ENCODE data around the gene EEPD1. TPM values are rescaled to one million over a fixed set of nuclear protein-coding genes. Genes with fewer than 3 reads are reported as not detected.

Gene EEPD1
- total RNA-seq, 2 experiments from 2014 or later = 1.3 TPM

DNA sequence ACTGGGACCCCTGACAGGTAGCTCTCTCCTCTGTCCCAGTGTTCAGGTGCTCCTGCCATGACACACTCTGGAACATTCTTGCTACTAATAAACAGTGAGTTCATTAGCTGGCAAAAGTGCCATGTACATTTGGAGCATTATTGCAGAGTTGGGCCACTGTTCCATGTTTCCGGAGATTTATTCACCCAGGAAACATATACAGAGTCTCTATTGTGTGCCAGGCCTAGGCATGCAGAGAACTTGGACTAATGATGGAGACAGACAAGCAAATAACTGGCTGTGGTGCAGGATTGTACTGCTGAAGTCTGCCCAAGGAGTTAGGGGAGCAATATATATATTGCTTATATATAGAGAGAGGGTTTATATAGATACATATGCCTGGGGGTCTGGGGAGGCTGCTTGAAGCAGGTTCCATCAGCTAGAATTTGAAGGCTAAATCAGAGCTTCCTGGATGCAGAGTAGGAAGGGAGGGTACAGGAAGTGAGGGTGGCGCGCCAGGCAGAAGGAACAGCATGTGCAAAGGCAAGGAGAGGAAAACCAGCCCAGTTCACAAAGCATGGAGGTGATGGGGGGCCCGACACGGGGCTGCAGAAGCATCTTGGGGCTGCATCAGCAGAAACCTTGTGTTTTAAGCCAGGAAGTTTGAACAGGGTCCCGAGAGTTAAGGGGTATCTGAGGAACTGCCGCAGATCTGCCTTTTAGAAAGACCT, 22.7 kb upstream of the EEPD1 start:
- DNase-seq (no peak), ATAC-seq (no peak)
- POLR2A ChIA-PET = no interaction called here
- Mint-ChIP-seq H3K36me3 (ENCODE audit: low read depth) (no peaks in the 10 kb centered on the region), H3K4me3 (no peak overlapping the region), H3K9me3 (ENCODE audit: low read depth) (no peaks in the 10 kb centered on the region), H3K27me3 (no peaks in the 10 kb centered on the region), H3K27ac (no peak overlapping the region), H3K4me1 (peaks cover 2% of the 10 kb centered on the region)
- intact Hi-C loops (cut with DNase I, micrococcal nuclease) = no loop called here
- CTCF ChIA-PET = no interaction called here

DNA sequence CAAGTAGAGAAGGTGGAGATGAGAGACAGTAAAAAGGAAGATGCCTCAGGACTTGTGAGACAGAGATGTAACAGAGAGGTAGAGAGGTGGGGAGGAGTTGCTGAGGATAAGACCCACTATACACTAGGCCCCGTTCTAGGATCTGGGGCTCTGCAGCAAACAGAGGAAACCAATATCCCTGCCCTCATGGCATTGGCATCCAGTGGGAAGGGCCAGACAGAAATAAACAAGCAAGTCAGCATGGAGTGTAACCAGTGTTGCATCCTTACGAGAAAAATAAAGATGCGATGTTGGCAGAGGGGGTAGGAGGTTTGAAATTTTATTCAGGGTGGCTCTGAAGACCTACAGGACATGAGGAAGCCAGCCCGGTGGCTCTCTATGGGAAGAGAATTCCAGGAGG, 22.0 kb upstream of the EEPD1 start:
- intact Hi-C loops (cut with DNase I, micrococcal nuclease) = no loop called here
- POLR2A ChIA-PET = interaction anchor here (0.7 kb wide), 1 partner anchor 54 kb away, joined by 3 read pairs; no protein-coding TSS in a partner anchor
- H3K27ac Mint-ChIP-seq = no peak overlapping the region
- no peaks in the 10 kb centered on the region for H3K9me3 Mint-ChIP-seq (ENCODE audit: low read depth)
- ATAC-seq (no peak), DNase-seq (no peak)
- H3K4me3 Mint-ChIP-seq = no peak overlapping the region
- no peaks in the 10 kb centered on the region for H3K36me3 Mint-ChIP-seq (ENCODE audit: low read depth)
- peaks cover 2% of the 10 kb centered on the region for H3K4me1 Mint-ChIP-seq
- H3K27me3 Mint-ChIP-seq = no peaks in the 10 kb centered on the region
- CTCF ChIA-PET = no interaction called here

GRCh38 chr7:36131499-36131898, 21.6 kb upstream of the EEPD1 start:
- DNase-seq = no peak
- CTCF ChIA-PET = interaction anchor here (0.6 kb wide), 1 partner anchor 149 kb away, joined by 4 read pairs; no protein-coding TSS in a partner anchor
- Mint-ChIP-seq H3K27me3 (no peaks in the 10 kb centered on the region), H3K4me3 (no peak overlapping the region), H3K4me1 (peaks cover 2% of the 10 kb centered on the region), H3K36me3 (ENCODE audit: low read depth) (no peaks in the 10 kb centered on the region), H3K9me3 (ENCODE audit: low read depth) (no peaks in the 10 kb centered on the region), H3K27ac (no peak overlapping the region)
- POLR2A ChIA-PET = interaction anchor here (0.7 kb wide), 1 partner anchor 55 kb away, joined by 3 read pairs; no protein-coding TSS in a partner anchor
- intact Hi-C loops (cut with DNase I, micrococcal nuclease) = no loop called here
- ATAC-seq = no peak

- DNase-seq (no peak), ATAC-seq (no peak)
- Mint-ChIP-seq H3K27ac (no peak overlapping the region), H3K9me3 (ENCODE audit: low read depth) (no peaks in the 10 kb centered on the region), H3K27me3 (no peaks in the 10 kb centered on the region), H3K4me3 (no peak overlapping the region), H3K36me3 (ENCODE audit: low read depth) (no peaks in the 10 kb centered on the region), H3K4me1 (peaks cover 2% of the 10 kb centered on the region)
- ChIA-PET POLR2A (no interaction called here), CTCF (interaction anchor here (0.6 kb wide), 1 partner anchor 150 kb away, joined by 4 read pairs; no protein-coding TSS in a partner anchor)
- intact Hi-C loops (cut with DNase I, micrococcal nuclease) = no loop called here
Measured at GRCh38 chr7:36132012-36132411, 21.0 kb upstream of the EEPD1 start.

DNA sequence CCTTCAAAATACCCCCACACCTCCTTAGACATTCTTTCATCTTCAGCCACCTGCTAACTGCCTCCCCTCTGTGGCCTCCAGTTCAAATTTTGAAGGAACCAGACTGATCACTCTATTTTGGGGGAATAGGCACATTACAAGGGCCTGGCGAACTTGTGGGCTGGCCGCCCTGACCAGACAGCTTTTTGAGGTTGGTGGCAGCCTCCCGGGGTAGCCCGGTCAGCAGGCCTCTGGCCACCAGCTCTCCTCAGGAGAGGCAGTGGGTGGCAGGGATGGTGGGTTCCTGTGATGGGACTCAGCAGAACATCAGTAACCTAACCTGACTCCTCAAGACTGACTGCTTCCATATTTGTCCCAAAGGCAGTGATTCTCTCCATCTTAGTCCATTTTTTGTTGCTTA, 17.4 kb upstream of the EEPD1 start:
- ATAC-seq = no peak
- Mint-ChIP-seq H3K27ac (no peak overlapping the region), H3K9me3 (ENCODE audit: low read depth) (peaks cover 2% of the 10 kb centered on the region), H3K4me1 (no peaks in the 10 kb centered on the region), H3K27me3 (no peaks in the 10 kb centered on the region), H3K36me3 (ENCODE audit: low read depth) (no peaks in the 10 kb centered on the region), H3K4me3 (no peak overlapping the region)
- ChIA-PET POLR2A (no interaction called here), CTCF (no interaction called here)
- intact Hi-C loops (cut with DNase I, micrococcal nuclease) = no loop called here
- no peak for DNase-seq

DNA sequence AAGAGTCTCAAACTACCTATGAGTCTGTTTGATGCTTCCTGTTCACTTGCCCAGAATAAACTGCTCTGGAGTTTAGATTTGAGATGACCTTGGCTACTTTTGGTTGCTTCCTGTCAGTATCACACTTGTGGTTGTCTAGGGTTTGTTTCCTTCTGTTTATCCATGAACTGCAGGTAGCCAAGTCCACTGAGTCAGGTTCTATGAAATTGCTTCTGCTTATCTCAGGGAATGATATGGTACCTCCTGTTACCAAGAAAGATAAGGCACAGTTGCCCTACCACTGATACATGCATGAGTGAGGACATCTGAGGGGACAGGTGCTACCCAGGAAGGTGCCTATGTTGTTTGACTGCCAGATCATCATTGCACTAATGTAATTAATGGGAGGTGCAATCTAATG, 15.8 kb upstream of the EEPD1 start:
- Mint-ChIP-seq H3K27me3 (no peaks in the 10 kb centered on the region), H3K27ac (no peak overlapping the region), H3K9me3 (ENCODE audit: low read depth) (peaks cover 2% of the 10 kb centered on the region), H3K36me3 (ENCODE audit: low read depth) (no peaks in the 10 kb centered on the region), H3K4me1 (no peaks in the 10 kb centered on the region), H3K4me3 (no peak overlapping the region)
- POLR2A ChIA-PET = no interaction called here
- intact Hi-C loops (cut with DNase I, micrococcal nuclease) = no loop called here
- ATAC-seq = no peak
- CTCF ChIA-PET = no interaction called here
- DNase-seq = no peak

GRCh38 chr7:36137754-36138153, 15.3 kb upstream of the EEPD1 start:
- CTCF ChIA-PET = no interaction called here

DNA sequence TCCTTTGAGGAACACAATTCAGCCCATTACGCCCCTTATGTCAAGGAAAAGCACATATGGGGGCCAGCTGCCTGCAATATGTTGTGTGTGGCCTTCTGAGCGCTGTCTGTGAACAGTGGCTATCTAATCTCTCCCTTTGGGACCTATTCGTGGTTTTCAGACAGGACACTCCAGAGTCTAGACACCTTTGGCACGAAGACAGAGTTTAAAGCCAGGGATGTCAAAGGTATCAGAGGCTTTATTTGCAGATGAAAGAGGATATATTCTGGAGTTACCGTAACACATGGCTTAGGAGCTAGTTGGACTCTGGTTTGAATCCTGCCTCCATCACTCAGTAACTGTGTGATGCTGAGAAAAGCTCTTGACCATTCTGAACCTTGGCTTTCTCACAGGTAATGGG, 14.8 kb upstream of the EEPD1 start:
- intact Hi-C loops (cut with DNase I, micrococcal nuclease) = no loop called here
- DNase-seq (no peak), ATAC-seq (no peak)
- Mint-ChIP-seq H3K4me3 (no peak overlapping the region), H3K27me3 (no peaks in the 10 kb centered on the region), H3K36me3 (ENCODE audit: low read depth) (no peaks in the 10 kb centered on the region), H3K9me3 (ENCODE audit: low read depth) (peaks cover 2% of the 10 kb centered on the region), H3K27ac (no peak overlapping the region), H3K4me1 (no peaks in the 10 kb centered on the region)
- CTCF ChIA-PET = interaction anchor here (0.5 to 1.1 kb wide), 2 partner anchors 11 to 206 kb away, joined by 3 to 5 read pairs; no protein-coding TSS in a partner anchor
- POLR2A ChIA-PET = no interaction called here

More at GRCh38 chr7:36137754-36138153, 15.3 kb upstream of the EEPD1 start:
- Mint-ChIP-seq H3K27me3 (no peaks in the 10 kb centered on the region), H3K27ac (no peak overlapping the region), H3K9me3 (ENCODE audit: low read depth) (peaks cover 2% of the 10 kb centered on the region), H3K4me3 (no peak overlapping the region), H3K36me3 (ENCODE audit: low read depth) (no peaks in the 10 kb centered on the region), H3K4me1 (no peaks in the 10 kb centered on the region)
- POLR2A ChIA-PET = no interaction called here
- DNase-seq (no peak), ATAC-seq (no peak)
- intact Hi-C loops (cut with DNase I, micrococcal nuclease) = no loop called here

- no peak for ATAC-seq
- H3K4me3 Mint-ChIP-seq = no peak overlapping the region
- POLR2A ChIA-PET = no interaction called here
- H3K4me1 Mint-ChIP-seq = no peaks in the 10 kb centered on the region
- peaks cover 2% of the 10 kb centered on the region for H3K9me3 Mint-ChIP-seq (ENCODE audit: low read depth)
- CTCF ChIA-PET = no interaction called here
- DNase-seq = no peak
- H3K36me3 Mint-ChIP-seq (ENCODE audit: low read depth) = no peaks in the 10 kb centered on the region
- no peak overlapping the region for H3K27ac Mint-ChIP-seq
- intact Hi-C loops (cut with DNase I, micrococcal nuclease) = no loop called here
- H3K27me3 Mint-ChIP-seq = no peaks in the 10 kb centered on the region
Measured at GRCh38 chr7:36141351-36141750, 11.7 kb upstream of the EEPD1 start.

DNA sequence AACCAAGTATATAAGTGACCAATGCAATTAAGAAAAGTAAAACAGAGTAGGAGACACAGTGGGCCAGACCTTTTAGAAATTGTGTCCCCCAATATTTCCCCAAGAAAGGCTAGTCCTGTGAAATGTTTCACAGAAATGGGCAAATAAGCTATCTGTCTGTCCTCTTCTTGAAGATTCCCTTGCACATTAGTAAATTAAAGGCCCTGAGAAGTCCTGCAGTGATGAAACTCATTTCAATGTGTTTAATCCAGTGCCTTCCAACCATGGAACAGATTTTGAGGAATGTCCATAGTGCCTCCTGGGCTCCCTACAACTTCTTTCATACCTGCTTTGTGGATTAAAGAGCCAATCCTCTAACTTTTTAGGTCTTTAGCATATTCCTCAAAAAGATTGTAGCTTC, 11.2 kb upstream of the EEPD1 start:
- intact Hi-C loops (cut with DNase I, micrococcal nuclease) = no loop called here
- H3K36me3 Mint-ChIP-seq (ENCODE audit: low read depth) = no peaks in the 10 kb centered on the region
- DNase-seq (no peak), ATAC-seq (no peak)
- CTCF ChIA-PET = interaction anchor here (0.6 kb wide), 1 partner anchor 24 kb away, joined by 3 read pairs; no protein-coding TSS in a partner anchor
- H3K4me1 Mint-ChIP-seq = no peaks in the 10 kb centered on the region
- no peaks in the 10 kb centered on the region for H3K27me3 Mint-ChIP-seq
- POLR2A ChIA-PET = no interaction called here
- H3K4me3 Mint-ChIP-seq = no peak overlapping the region
- no peak overlapping the region for H3K27ac Mint-ChIP-seq
- peaks cover 2% of the 10 kb centered on the region for H3K9me3 Mint-ChIP-seq (ENCODE audit: low read depth)

GRCh38 chr7:36144189-36144588, 8.9 kb upstream of the EEPD1 start:
- H3K9me3 Mint-ChIP-seq (ENCODE audit: low read depth) = peaks cover 2% of the 10 kb centered on the region
- ChIA-PET CTCF (interaction anchor here (1.2 kb wide), 1 partner anchor 17 kb away, joined by 5 read pairs; no protein-coding TSS in a partner anchor), POLR2A (no interaction called here)
- H3K36me3 Mint-ChIP-seq (ENCODE audit: low read depth) = no peaks in the 10 kb centered on the region
- no peaks in the 10 kb centered on the region for H3K27me3 Mint-ChIP-seq
- intact Hi-C loops (cut with DNase I, micrococcal nuclease) = no loop called here
- no peaks in the 10 kb centered on the region for H3K4me1 Mint-ChIP-seq
- no peak for DNase-seq
- H3K4me3 Mint-ChIP-seq = no peak overlapping the region
- no peak for ATAC-seq
- no peak overlapping the region for H3K27ac Mint-ChIP-seq

GRCh38 chr7:36145686-36146085, 7.4 kb upstream of the EEPD1 start:
- Mint-ChIP-seq H3K27me3 (no peaks in the 10 kb centered on the region), H3K4me3 (no peak overlapping the region), H3K4me1 (no peaks in the 10 kb centered on the region), H3K27ac (no peak overlapping the region), H3K9me3 (ENCODE audit: low read depth) (no peaks in the 10 kb centered on the region), H3K36me3 (ENCODE audit: low read depth) (no peaks in the 10 kb centered on the region)
- DNase-seq = no peak
- ChIA-PET CTCF (interaction anchor here (0.6 kb wide), 1 partner anchor 13 kb away, joined by 3 read pairs; no protein-coding TSS in a partner anchor), POLR2A (no interaction called here)
- no peak for ATAC-seq
- intact Hi-C loops (cut with DNase I, micrococcal nuclease) = no loop called here
